SIG-M5 treated with dmso at 0.1 percent for 504 hours (cell line): ENCODE results near the gene CTDSP1.

Experiments used
- DNase-seq: peaks from one replicate; lab custom pipeline; 2025; ENCODE audit not compliant: unreplicated experiment; lab: John Stamatoyannopoulos, UW

CTDSP1 gene, protein sequence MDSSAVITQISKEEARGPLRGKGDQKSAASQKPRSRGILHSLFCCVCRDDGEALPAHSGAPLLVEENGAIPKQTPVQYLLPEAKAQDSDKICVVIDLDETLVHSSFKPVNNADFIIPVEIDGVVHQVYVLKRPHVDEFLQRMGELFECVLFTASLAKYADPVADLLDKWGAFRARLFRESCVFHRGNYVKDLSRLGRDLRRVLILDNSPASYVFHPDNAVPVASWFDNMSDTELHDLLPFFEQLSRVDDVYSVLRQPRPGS

DNA sequence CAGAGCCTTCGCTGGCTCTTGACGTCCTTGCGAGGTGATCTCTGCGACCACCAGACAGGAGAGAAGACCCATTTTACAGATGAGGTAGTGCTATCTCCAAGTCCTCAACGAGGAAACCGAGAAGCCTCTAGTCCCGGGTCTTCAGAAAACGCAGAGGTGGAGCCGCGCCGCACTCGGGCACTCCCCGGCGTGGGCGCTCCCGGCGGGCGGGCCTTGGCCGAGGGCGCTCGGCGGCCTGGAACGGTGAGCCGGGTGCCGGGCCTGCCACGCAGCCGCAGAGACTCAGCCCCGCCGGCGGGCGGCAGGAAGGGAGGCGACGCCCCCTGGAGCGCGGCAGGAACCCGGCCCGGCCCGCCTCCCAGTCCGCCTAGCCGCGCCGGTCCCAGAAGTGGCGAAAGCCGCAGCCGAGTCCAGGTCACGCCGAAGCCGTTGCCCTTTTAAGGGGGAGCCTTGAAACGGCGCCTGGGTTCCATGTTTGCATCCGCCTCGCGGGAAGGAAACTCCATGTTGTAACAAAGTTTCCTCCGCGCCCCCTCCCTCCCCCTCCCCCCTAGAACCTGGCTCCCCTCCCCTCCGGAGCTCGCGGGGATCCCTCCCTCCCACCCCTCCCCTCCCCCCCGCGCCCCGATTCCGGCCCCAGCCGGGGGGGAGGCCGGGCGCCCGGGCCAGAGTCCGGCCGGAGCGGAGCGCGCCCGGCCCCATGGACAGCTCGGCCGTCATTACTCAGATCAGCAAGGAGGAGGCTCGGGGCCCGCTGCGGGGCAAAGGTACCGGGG is at the start of gene CTDSP1:
CTDSP1 (plus strand) TSS at position 478 of the 776 bp plus-strand sequence; CDS start at position 701, 223 bp downstream.
- DNase-seq, result peak; percentile 97

DNA sequence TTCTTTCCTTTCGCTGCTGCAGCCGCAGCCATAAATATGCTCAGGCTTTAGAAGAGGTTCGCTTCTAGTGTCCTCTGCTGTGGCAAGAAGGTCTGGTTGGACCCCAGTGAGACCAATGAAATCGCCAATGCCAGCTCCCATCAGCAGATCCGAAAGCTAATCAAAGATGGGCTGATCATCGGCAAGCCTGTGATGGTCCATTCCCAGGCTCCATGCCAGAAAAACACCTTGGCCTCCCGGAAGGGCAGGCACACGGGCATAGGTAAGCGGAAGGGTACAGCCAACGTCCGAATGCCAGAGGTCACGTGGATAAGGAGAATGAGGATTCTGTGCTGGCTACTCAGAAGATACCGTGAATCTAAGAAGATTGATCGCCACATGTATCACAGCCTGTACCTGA is 45.6 kb upstream of the CTDSP1 start:
- DNase-seq, result no peak

DNA sequence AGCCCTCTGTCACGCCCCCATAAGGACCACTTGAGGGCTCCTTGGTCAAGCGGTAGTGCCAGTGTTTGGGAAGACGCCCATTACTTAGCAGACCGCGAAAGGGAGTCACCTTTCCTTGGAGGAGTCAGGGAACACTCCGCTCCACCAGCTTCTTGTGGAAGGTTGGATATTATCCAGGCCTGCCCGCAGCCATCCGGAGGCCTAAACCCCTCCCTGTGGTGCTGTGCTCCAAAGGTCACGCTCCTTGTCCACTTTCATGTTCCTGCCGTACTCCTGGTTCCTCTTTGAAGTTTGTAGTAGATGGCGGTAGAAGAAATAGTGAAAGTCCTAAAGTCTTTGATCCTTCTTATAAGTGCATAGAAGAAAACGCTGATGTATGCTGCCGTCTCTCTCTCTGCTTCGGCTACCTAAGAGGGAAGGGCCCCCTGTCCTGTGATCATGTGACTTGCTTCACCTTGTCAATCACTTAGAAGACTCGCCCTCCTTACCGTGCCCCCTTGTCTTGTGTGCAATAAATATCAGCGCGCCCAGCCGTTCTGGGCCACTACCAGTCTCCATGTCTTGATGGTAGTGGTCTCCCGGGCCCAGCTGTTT is 44.7 kb upstream of the CTDSP1 start:
- DNase-seq, result no peak

DNA sequence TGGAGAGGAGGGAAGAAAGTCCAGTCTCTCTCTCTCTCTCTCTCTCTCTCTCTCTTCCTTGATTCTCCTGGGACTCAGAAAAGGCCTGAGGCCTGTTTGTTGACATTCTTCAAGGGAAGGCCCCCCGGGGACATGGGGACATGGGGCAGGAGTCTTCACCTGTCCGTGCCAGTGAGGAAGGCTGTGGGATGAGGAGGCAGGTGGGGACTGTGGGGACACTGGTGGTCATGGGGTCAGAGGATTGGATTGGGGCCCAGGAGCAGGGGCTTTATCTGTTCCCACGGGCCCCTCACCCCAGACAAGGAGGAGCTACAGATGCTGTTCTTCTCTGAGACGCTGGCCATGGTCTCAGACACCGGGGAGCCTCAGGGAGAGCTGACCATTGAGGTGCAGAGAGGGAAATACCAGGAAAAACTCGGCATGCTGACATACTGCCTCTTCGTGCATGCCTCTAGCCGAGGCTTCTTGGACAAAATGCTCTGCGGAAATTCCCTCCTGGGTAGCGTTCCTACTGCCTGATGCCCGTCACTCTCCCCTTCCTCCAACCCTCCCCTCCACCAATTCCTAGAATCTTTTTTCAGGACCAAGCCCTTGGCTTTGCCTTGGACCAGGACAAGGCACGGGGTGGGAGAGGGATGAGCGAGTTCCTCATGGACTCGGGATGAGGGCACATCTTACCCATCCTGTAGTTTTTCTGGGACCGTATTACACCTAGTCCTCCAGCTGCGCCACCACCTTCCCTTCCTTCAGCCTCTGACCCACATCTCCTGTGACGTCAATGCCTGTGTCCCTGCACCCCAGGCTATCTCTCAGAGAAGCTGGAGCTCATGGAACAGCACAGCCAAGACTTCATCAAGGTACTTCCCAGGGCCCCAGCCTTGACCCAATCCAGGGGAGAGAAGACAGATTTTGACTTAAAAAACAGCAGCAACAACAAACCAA is 42.2 kb upstream of the CTDSP1 start:
- DNase-seq, result no peak

DNA sequence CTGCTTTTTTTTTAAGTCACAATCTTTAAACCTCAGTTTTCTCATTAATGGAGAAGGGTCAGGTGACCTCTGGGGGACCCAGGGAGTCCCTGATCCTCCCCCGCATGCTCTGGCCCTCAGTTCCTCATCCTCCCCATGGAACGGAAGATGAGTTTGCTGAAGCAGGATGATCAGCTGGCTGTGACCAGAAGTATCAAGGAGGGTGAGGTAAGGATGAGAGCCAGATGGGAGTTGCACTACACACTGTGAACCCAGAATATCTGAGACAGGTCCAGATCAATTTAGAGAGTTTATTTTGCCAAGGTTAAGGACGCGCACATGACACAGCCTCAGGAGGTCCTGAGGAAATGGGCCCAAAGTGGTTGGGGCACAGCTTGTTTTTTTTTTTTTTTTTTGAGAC is 39.2 kb upstream of the CTDSP1 start:
- peak; percentile 64 for DNase-seq

DNA sequence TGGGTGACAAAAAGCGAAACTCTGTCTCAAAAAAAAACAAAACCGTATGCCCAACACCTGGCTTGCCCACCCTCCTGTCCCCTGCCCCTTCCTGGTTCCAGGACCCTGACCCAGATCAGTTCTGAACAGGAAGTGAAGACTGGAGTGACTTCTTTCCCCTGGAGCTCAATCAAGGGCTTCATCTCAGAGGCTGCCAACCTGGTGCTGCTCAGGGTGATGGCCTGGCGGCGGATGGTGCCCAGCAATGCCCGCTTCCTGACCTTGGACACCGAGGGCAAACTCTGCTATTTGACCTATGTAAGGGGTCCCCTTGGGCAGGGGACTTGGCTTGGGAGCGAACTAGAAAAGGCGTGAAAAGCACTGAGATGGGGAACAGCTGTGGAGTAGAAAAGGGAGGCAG is 37.1 kb upstream of the CTDSP1 start:
- no peak for DNase-seq

DNA sequence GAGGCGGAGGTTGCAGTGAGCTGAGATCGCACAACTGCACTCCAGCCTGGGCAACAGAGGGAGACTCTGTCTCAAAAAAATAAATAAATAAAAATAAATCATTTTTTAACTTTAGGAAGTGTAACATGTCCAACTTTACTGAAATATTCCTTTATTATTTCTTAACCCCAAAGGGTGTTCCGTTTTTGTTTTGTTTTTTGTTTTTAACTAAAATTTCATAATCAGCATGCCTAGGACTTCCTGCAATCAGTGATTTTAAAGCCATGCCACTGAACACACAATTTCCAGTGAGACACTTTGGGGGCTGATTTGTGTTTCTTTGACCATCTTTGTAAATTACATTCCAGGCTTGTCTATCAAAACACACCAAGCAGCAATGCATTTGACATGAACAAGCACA is 35.9 kb upstream of the CTDSP1 start:
- no peak for DNase-seq

DNA sequence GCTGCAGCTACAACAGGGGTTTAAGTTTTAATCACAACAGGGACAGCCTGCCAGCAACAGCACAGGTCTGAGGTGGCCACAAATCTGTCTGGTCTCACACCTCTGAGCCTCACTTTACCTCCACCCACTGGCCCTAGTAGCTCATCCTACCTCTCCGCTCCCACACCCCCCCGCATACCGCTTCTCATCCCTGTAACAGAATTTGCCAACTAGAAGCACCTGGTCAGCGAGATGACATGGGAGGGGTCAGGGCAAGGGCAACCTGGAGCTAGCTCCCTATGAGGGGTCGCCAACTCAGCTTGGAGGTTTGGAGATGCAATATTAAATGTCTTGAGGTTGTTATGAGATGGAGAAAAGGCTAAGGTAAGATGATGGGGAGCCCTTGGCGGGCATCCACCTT is 35.5 kb upstream of the CTDSP1 start:
- DNase-seq, result no peak

DNA sequence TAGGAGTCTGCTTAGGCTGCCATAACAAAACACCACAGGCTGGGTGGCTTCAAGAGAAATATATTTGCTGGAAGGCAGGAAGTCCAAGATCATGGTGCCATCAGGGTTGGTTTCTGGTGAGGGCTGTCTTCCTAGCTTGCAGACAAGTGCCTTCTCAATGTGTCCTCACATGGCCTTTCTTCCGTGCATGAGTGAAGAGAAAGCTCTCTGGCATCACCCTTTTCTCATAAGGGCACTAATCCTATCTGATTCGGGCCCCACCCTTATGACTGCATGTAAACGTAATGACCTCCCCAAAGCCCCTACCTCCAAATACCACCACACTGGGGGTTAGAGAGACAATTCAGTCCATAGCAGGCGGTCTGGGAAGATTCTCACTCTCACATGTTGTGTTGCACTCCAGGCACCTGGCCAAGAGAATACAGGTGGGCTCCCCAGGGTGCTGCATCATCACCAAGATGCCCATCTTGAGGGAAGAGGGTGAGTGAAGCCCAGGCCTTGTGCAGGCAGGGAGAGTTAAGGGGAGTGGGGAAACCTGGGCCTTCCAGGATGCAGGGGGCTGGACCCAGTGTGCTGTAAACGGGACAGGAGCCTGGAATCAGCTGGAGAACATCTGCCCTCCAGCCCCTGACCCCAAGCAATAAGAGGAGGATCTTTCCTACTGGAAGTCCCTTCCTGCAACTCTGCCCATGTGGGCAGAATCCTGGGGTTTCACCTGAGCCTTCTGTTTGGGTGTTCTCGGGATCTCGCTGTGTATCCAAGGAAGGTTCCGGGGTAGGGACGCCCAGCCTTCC is 32.9 kb upstream of the CTDSP1 start:
- DNase-seq, result no peak

DNA sequence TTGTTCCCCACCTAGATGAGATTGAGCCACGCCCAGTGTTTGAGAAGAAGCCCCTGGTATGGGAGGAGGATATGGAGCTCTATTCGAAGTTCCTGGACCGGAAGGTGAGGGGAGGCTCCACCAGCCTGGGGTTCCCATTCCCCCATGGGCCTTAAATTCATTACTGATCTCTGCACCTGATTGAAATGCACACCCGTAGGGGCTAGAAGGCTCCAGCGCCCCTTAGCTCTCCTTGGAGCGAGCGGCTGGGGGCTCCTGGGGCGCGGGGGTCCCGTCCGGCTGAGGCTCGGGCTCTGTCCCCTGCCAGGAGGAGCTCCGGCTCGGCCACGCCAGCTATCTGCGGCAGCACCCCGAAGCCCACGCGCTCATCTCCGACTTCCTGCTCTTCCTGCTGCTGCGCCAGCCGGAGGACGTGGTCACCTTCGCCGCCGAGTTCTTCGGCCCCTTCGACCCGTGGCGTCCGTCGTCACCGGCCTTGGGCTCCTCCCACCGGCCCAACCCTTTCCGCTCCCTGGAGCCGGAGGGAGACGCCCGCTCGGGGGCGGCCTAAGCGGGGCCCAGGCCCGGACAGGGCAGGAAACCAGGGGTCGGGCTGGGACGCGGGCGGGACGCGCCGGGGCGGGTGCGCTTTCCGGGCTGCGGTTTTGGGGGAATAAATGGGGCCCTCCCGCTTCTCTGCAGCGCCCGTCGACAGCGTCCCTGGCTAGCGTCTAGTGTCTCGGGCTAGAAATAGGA is 32.1 kb upstream of the CTDSP1 start:
- DNase-seq, result peak; percentile 95

DNA sequence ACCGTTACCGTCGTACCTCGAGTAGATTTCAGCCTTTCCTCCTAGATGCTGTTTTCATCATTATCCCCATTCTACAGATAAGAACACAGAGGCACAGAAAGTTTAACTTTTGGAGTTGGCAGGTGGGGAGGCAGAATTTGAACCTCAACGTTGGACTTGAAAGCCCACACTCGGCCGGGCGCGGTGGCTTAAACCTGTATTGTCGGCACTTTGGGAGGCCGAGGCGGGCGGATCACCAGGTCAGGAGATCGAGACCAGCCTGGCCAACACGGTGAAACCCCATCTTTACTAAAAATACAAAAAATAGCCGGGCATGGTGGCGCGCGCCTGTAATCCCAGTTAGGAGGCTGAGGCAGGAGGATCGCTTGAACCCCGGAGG is 31.5 kb upstream of the CTDSP1 start:
- no peak for DNase-seq

DNA sequence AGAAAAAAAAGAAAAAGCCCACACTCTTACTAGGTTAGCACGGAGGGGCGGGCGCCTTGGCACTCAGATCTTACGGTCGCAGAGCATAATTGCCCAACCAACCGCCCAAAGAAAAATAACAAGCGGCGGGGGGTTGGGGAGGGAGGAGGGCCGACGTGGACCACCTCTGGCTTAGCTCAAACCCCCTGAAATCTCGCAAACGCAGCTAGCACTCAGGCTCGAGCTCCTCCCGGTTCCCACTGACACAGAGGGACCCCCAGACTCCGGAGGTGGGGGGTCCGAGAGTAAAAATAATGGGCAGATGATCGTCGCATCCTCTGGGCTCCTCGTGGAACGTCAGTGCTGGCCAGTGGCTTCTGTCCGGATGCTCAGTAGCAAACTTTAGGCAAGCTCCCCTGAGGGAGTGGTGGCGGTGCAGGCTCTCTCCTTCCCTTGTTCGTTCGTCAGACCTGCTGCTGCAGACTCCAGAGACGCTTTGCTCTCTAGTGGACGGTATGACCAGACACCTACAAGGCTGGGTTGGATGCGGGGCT is 31.0 kb upstream of the CTDSP1 start:
- peak; percentile 65 for DNase-seq

DNA sequence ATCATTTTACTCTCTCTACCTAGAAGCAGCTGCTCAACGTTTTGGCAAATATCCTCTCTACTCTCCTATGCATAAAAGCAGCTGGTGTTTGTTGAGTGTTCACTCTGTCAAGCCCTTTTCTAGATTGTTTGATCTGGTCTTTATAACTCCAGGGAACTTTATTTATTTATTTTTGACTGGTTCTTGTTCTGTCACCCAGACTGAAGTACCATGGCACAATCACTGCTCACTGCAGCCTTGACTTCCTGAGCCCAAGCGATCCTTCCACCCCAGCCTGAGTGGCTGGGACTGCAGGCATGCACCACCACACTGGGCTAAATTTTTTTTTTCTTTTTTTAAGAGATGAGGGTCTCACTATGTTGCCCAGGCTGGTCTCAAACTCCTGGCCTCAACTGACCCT is 30.3 kb upstream of the CTDSP1 start:
- peak; percentile 56 for DNase-seq

DNA sequence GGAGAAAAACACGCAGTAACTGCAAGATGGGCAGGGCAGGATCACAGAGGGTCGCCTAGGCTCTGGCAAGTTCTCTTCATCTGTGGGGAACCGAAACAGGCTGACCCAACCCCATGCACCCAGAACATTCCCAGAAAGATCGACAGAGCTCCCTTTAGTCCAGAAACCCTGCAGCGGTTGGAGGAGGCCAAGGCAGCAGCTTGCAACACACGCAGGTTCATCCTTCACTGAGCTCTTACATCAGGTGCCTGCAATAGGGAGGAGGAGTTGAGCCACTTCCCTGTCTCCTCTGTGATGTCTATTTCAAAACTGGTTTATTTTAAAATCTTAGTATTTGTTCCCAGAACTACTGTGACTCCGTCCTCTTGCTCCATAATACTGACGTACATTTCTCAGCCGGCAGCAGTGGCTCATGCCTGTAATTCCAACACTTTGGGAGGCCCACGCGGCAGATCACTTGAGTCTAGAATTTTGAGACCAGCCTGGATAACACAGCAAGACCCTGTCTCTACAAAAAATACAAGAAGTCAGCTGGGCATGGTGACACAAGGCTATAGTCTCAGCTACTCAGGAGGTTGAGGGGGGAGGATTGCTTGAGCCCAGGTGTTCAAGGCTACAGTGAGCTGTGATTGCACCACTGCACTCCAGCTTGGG is 29.1 kb upstream of the CTDSP1 start:
- peak; percentile 100 for DNase-seq

DNA sequence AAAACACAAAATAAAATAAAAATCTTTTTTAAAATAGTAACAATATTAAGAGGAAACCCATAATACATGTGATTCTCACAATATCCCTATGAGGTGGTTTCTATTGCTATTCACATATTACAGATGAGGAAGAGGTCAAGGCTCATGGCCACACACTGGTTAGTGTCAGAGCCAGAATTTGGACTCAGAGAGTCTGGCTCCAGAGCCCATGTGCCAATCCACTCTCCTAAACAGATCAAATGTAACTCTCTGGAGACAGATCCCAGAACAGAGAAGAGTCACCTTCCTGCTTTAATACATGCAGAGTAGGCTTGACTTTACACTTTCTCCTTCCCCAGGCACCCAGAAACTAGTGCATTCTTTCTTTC is 27.7 kb upstream of the CTDSP1 start:
- no peak for DNase-seq

DNA sequence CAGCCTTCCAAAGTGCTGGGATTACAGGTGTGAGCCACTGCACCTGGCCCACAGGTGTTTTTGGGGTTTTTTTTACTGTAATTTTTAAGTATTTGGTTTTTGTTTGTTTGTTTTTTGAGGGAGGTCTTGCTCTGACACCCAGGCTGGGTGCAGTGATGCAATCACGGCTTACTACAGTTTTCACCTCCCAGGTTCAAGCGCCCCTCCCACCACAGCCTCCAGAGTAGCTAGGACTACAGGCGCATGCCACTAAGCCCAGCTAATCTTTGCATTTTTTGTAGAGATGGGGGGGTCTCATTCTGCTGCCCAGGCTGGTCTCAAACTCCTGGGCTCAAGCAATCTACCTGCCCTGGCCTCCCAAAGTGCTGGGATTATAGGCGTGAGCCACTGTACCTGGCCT is 24.9 kb upstream of the CTDSP1 start:
- no peak for DNase-seq

DNA sequence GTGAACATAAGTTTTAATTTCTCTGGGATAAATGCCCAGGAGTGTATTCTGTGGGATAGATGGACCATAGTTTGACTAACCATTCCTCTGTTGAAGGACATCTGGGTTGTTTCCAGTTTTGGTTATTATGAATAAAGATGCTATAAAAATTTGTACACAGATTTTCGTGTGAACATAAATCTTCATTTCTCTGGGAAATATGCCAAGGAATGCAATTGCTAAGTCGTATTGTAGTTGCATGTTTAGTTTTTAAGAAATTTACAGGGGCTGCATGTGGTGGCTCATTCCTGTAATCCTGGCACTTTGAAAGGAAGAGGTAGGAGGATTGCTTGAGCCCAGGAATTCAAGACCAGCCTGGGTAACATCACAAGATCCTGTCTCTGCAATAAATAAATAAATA is 24.5 kb upstream of the CTDSP1 start:
- no peak for DNase-seq

DNA sequence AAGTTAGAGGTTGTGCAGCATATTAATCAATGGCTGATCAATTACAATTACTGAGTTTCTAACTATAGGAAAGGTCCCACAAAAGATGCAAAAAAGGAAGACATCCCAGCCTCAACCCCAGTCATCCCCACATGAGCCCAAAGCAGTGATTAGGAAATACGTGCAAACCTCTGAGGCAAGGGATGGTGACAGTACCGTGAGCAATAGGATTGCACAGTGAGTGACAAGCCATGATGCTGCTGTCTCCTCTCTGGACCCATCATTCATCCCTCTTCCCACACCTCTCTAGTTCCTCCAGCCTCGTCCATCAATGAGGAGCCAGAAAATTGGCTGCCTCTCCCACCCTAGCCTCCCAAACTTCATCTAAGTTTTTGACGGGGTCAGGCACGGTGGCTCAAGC is 21.6 kb upstream of the CTDSP1 start:
- DNase-seq, result peak; percentile 64

DNA sequence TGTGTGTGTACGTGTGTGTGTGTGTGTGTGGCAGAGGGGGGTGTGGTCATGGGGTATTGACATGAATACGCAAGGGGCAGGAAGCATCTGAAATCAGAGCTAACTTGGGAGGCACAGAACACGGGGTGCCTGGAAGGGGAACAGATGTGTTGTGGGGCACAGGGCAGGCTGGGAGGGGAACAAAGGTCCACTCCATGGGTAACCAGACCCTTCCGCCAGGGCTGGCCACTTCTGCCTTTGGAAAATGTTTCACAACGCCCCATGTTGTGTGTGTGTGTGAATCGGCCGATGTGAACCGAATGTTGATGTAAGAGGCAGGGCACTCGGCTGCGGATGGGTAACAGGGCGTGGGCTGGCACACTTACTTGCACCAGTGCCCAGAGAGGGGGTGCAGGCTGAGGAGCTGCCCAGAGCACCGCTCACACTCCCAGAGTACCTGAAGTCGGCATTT is 17.7 kb upstream of the CTDSP1 start, which contains the start of gene SLC11A1:
SLC11A1 (plus strand) TSS at position 358 of the 451 bp plus-strand sequence. CDS start 96 bp downstream, outside the sequence.
- DNase-seq, result no peak
